ENCODE results near the gene RARRES2. TPM values are rescaled to one million over a fixed set of nuclear protein-coding genes. Genes with fewer than 3 reads are reported as not detected.

The RARRES2 gene
- total RNA-seq, 1 experiment from 2014 or later, result 50.4 TPM

DNA sequence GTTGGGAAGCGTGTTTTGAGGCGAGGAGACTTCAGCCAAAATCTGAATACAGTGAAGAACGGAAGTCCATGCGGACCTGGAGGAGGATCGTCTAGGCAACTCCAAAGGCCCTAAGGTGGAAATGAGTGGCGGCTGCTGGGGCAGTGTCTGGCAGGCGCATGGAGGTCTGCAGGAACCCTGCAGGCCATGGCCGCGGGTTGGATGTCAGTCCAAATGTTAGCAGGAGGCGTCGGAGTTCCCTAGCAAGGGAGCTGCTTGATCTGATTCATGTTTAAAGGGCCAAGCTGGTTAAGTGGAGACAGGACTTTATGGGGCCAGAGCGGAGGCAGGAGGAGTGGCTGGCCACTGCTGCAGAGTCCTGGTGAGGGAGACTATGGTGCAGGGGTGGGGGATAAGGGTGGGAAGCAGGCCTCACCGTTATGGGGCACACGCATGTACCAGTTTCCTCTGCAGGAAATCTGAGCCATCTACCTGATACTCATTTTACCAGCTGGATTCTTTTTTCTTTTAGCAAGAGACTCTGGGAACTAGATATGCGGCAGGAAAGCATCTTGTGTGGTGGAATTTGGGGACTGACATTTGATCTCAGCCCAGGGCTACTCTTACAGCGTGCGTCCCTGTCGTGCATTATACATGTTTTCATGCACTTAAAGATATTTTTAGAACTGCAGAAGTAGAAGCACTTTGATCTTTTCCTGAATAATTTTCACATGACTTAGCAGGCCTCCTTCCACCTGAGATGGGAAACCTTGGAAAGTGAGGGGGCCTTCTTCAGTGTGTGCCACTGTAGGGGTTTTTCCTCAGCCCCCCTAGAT is 20.6 kb upstream of the RARRES2 start:
- no peak for DNase-seq (ENCODE audit: low spot score)

DNA sequence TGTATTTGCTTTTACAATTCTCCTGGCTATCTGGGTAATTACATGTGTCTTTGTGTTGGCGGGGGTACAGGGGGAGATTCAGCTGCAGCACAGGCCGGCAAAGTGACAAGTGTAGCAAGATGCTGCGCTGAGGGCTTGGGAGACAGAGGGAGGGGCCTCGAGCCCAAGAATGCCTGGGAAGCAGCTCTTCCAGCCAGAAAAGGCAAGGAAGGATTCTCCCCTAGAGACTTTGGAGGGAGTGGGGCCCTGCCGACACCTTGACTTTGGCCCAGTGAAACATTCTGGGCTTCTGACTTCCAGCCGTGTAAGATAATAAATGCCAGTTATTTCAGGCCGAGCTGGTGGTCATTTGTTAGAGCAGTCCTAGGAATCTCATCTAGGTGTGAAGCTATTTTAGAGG is 20.0 kb upstream of the RARRES2 start:
- no peak for DNase-seq (ENCODE audit: low spot score)

DNA sequence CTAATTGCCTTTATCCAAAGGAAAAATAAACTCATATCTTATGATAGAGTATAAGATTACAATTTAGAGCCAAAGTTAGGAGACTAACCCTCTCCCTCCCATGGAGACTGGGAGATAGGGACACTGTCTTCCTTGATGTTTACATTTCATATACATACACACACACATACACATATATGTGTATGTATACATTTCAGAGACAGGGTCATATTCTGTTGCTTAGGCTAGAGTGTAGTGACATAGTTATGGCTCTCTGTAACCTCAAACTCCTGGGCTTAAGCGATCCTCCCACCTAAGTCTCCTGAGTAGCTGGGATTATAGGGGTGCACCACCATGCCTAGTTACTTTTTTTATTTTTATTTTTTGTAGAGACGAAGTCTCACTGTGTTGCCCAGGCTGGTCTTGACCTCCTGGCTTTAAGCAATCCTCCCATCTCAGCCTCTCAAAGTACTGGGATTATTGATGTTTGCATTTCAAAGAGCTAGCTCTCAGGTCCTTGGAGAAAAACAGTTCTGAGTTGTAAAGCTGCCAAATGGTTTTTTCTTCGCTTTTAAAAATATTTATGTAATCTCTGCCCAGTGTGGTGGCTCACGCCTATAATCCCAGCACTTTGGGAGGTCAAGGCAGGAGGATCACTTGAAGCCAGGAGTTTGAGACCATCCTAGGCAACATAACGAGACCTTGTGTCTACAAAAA is 19.1 kb upstream of the RARRES2 start:
- no peak for DNase-seq (ENCODE audit: low spot score)

DNA sequence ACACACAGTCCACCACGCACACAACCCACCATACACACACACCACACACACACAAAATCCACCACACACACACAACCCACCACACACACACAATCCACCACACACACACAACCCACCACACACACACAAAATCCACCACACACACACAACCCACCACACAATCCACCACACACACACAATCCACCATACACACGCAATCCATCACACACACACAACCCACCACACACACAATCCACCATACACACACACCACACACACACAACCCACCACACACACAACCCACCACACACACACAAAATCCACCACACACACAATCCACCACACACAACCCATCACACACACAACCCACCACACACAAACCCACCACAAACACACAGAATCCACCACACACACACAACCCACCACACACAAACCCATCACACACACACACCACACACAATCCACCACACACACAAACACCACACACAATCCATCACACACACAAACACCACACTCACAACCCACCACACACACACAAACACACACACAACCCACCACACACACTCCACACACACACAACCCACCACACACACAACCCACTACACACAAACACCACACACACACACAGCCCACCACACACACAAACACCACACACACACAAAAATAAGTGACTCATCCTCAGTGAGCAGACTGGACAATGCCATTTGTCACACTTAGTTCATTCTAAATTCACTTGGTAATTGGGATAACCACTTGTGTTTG is 18.4 kb upstream of the RARRES2 start:
- DNase-seq (ENCODE audit: low spot score), result no peak

DNA sequence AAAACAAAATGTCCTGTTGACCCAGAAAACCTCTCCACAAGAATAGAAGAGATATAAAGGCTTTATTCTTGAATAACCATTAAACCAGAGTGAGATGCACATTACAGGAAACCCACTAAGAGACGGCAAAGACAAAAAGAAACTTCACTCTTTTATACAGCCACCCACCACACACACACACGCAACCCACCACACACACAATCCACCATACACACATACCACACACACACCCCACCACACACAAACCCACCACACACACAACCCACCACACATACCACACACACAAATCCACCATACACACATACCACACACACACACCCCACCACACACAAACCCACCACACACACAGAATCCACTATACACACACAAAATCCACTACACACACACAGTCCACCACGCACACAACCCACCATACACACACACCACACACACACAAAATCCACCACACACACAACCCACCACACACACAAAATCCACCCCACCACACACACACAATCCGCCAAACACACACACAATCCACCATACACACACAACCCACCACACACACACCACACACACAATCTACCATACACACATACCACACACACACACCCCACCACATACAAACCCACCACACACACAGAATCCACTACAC is 17.7 kb upstream of the RARRES2 start:
- DNase-seq (ENCODE audit: low spot score), result no peak

DNA sequence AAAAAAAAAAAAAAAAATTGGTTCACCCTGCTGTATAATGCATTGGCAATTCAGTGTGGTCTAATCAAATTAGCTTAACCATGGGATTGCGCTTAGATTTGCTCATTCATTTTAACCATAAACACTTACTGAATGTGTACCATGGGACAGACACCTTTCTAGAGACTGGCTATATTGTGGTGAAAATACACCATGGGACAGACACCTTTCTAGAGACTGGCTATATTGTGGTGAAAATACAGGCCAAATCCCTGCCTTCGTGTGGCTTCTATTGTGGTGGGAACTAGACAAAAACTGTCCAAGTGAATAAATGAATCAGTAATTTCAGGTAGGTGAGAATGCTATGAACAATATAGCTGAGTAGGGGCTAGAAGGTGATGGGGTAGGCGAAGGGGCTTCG is 17.0 kb upstream of the RARRES2 start:
- no peak for DNase-seq (ENCODE audit: low spot score)

DNA sequence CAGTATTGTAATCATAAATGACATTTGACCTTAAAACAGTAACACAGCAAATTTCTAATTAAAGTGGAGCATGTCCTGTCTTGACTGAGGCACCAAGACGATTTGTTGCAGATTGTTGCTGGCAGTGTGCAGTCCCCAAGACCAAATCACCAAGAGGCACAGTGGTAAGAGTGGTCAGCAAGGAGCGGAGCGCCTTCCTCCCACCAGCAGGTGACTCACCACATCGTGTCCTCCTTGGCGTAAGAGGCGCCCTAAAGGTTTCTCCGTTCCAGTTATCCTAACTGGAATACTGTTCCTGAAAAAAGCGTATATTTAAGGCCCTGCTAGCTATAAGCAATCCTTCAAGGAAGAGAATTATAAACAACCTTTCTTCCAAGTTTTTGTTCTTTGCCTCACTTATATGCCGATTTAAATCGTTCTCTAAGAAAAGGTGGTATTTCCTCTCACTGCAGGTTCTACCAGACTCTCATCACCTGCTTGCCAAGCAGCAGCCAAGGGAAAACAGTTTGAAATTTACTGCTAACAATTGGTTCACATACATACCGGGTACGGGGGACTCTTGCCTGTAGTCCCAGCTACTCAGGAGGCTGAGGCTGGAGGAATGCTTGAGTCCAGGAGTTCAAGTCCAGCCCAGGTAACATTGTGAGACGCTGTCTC is 16.5 kb upstream of the RARRES2 start:
- DNase-seq (ENCODE audit: low spot score), result peak; percentile 69

DNA sequence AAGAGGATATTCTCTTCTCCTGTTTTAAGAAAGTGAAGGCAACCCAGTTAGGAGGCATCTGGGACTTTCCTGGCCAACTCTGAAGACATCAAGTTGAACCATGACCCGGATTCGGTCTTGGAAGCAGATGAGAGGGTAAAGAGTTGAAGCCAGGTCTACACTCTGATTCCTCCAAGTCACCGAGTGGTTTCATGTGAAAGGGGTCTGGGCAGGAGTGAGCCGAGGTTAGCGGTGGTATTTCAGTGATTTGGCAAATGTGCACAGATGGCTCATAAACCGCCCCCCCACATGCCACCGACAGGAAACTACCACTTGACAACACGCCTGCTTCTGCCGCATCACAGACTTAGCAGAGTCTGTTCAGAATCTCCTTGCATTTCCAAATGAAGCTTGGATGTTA is 15.8 kb upstream of the RARRES2 start:
- DNase-seq (ENCODE audit: low spot score), result peak; percentile 38

DNA sequence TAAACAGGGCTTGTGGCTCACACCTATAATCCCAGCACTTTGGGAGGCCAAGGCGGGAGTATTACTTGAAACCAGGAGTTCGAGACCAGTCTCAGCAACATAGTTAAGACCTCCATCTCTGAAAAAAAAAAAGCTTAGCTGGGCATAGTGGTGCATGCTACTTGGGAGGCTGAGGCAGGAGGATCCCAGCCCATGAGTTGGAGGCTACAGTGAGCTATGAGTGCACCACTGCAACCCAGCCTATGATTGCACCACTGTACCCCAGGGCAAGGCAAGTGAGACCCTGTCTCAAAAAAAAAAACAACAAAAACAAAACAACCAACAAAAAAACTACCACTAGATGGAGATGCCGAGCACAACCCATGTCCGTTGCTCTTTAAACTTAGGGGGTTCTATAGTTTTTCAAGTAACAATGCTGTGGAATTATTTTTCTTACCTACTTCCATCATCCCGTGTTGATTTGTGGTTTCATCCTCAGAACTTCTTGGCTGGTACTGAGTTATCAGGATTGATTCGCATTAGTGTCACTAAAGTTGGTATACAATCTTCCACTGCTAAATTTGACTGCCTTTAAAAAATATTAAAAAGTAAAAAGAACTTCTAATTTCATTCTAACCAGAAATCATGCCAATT is 15.0 kb upstream of the RARRES2 start:
- no peak for DNase-seq (ENCODE audit: low spot score)

DNA sequence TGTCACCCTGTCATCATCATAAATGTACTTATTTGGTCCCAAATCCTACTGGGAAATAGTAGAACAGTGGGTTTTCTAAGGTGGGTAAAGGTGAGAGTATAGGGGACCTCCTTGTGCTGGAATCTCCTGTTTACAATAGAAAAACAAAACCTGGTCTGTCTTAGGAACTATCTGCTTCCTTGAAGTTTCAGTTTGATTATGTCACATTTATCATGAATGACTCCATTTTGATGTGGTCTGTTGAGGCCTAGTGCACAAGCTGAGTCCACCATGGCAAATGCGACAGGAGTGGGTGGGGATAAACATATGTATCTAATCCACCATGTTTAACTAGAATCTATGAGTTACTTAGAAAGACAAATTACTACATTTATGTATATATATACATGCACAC is 14.2 kb upstream of the RARRES2 start:
- DNase-seq (ENCODE audit: low spot score), result no peak

DNA sequence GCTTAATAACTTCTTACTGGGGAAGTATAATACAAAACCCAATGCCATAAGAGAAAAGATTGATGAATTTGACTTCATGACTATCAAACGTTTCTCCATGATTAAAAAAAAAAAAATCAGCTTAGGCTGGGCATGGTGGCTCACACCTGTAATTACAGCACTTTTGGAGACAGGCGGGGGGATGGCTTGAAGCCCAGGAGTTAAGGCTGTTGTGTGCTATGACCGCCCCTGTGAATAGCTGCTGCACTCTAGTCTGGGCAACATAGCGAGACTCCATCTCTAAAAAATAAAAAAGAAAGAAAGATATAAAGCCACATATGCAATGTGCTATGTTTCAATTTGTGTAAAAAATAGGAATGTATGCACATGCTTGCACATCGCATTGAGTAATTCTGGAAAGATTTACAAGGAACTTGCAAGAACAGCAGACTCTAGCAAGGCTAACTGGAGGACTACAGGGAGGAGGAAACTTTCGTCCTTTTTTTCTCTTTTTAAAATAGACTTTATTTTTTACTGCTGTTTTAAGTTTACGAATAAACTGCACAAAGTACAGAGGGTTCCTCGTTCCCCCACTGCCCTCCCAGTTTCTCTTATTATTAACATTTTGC is 10.3 kb upstream of the RARRES2 start:
- no peak for DNase-seq (ENCODE audit: low spot score)

DNA sequence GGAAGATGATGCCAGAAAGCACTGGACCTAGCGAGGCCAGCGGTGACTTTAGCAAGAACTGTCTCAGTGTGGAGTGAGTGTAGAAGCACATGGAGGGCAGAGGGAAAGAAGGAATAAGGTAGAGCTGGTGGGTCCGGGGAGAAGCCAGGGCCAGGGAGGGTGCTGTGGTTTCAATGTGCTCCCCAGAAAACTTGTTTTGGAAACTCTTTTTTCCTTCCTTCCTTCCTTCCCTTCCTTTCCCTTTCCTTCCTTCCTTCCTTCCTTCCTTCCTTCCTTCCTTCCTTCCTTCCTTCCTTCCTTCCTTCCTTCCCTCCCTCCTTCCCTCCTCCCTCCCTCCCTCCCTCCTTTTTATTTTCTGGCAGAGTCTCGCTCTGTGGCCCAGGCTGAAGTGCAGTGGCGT is 5.5 kb upstream of the RARRES2 start:
- no peak for DNase-seq (ENCODE audit: low spot score)

DNA sequence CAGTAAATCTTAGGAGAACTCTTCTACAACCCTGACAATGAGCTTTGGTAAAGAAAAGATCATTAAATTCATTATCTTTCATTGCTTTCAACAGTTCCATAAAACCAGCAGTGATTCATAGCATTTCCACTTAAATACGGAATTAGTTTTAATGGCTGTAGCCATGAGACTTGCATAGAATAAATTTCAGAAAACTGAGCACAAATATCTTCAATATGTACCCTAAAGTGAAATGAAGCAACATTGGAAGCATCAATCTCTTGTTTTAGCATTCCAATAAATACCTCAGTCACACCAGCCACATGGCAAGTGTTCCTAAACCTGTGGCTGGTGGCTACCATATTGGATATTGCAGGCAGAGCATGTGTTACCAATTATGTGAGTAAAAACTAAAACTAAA is 3.6 kb upstream of the RARRES2 start:
- DNase-seq (ENCODE audit: low spot score), result no peak

DNA sequence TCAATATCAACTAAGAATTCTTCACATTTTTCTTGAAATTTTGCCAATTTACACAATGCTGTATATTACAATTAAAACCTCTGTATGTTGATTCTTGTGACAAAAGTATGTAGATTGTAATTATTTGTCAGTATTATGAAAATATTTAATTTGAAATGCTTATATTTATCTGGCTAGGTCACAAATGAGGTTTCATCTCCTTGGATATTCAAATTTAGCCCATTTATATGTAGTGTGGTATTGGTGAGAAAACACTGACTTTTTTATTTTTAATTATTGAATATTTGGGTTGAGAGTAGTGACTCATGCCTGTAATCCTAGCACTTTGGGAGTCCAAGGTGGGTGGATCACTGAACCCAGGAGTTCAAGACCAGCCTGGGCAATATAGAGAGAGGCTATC is 2.9 kb upstream of the RARRES2 start:
- no peak for DNase-seq (ENCODE audit: low spot score)

DNA sequence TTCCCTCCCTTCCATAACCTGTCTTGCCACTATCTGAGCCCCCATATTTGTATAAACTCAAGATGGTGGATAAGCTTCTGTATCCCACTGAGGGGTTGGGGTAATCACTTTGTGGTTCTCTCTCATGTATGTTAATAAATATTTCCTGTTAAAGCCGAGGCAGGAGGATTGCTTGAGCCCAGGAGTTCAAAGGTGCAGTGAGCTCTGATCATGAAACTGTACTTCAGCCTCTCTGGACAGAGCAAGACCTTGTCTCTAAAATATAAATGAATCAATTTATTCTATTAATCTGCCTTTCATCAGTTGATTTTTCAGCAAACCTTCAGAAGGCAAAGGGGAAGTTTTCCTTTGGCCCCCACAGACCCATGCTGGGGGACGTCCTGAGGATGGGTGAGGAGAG is 1.8 kb upstream of the RARRES2 start:
- DNase-seq (ENCODE audit: low spot score), result no peak

DNA sequence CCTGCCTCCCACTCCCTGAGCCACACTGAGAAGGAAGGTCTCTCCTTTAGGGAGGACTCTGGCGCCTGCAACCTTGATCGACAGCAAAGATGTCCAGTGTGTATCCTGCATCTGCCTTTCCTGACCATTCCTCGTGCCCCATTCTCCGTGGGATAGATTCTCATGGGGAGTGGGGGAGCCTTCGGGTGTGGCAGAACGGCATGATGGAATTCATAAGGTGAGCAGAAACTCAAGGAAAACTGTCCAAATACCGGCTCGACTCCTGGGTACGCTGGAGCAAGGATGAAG is 636 bp upstream of the RARRES2 start:
- no peak for DNase-seq (ENCODE audit: low spot score)

DNA sequence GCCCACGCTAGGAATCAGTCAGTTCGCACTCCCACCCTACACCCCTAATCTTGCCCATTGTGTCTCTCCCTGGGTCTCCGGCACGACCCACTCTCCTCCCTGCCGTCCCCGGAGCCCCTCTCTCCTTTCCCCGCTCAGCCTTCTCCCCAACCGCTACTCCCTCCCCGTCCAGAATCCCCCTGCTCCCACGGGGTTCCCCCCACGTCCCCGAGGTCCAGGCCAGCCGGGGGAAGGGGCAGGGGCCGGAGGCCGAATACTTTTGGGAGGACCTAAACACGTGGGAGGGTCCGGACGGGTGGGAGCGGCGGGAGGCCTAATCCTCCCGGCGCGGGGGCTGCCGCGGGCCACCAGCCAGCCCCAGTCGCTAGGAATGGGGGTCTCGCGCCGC is 560 bp downstream of the RARRES2 start:
- DNase-seq (ENCODE audit: low spot score), result no peak

DNA sequence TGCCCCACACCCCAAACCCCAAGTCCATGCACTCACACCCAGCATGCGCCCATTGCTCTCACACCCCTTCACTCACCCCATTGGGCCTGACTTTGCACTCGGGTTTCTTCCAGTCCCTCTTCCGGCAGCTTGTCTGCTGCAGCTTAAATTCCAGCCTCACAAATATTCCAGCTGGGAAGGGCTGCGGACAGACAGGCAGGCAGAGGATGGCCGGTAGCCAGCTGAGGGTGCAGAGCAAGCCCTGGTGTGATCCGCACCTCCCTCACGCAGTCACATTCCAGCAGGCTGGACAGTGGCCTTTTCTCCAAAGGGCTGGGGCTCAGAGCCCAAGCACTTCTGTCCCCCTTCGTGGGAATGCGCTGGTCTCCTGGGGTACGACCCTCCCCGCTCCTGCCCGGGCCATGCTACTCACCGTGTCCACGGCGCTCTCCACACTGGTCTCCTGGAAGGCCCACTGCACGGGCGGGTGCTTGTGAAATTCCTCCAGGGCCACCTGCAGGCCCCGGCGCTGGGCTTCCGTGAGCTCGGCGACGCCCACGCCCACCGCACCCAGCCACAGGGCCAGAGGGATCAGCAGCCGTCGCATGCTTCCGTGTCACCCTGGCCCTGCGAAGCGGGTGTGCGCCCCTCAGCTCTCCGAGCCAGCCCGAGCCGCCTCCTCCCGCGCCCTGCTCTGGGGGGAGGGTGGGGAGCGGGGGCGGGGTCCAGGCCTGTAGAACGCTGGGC is 1.2 kb downstream of the RARRES2 start:
- DNase-seq (ENCODE audit: low spot score), result peak; percentile 69

DNA sequence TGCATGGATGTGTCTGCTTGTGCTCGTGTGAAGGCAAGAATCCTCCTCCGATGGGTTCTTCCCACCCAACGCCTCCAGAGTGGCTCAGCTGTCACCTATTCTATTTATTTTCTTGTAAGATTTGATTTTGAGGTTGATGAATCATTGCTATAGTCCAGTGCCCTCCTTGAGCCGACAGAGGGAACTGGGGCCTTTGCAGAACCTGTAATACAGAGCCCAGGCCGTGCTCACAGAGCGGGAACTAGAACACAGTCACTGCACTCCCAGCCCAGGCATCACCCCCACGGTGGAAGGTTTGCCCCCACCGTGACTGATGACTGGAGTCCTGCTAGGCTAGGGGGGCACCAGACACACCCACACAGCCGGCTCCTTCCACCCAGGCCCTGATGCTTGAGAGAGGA is 2.0 kb downstream of the RARRES2 start:
- DNase-seq (ENCODE audit: low spot score), result peak; percentile 60

DNA sequence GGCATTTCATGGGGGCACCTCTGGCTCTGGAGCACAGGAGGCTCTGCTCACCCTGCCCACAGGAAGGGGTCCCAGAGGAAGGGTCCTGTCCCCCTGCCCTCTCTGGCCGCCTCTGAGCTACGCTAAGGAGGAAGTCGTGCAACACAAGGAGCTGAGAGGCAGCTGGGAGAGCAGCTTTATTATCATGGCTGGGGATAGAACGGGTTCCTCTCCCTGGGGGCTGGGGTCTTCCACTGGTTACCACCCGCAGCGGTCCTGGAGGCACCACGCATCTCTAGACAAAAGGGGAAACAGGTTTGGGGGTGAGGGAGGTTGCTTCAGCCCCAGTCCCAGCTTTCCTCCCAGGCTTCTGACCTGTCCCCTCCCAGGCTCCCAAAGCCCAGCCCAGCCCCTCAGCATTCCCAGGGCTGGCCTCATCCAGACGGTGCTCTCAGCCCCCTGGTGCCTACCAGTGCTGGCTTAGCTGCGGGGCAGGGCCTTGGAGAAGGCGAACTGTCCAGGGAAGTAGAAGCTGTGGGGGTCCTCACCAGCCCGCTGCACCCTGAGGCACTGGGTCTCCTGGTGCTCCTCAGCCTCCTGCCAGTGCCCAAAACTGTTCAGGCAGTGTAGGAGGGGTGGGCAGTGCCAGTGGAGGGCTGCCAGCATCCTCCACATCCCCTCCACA is 3.1 kb downstream of the RARRES2 start:
- DNase-seq (ENCODE audit: low spot score), result no peak
